ENCODE data around the gene SCG5.

The SCG5 gene

GRCh38 chr15:32700501-32701150 lies 59.1 kb downstream of the SCG5 start:
- Histone ChIP-seq H3K27me3 (ENCODE audit: insufficient read depth, low read length) (no peaks in the 10 kb centered on the region), H3K27ac (ENCODE audit: low read length) (no peak overlapping the region), H3K9ac (ENCODE audit: low read depth, low read length) (no peak overlapping the region), H3K4me1 (ENCODE audit: insufficient read depth, low read length) (peaks cover 6% of the 10 kb centered on the region; the same call in 1 of the 2 replicates), H3K36me3 (ENCODE audit: insufficient read depth, low read depth, low read length) (no peaks in the 10 kb centered on the region), H3K4me3 (ENCODE audit: low read length) (no peak overlapping the region), H3K9me3 (ENCODE audit: insufficient read depth, low read depth, low read length) (no peaks in the 10 kb centered on the region)

- Histone ChIP-seq H3K9ac (ENCODE audit: low read depth, low read length) (no peak overlapping the region), H3K27ac (ENCODE audit: low read length) (no peak overlapping the region), H3K36me3 (ENCODE audit: insufficient read depth, low read depth, low read length) (no peaks in the 10 kb centered on the region), H3K4me1 (ENCODE audit: insufficient read depth, low read length) (peaks cover 6% of the 10 kb centered on the region; the same call in 1 of the 2 replicates), H3K4me3 (ENCODE audit: low read length) (no peak overlapping the region), H3K27me3 (ENCODE audit: insufficient read depth, low read length) (no peaks in the 10 kb centered on the region), H3K9me3 (ENCODE audit: insufficient read depth, low read depth, low read length) (no peaks in the 10 kb centered on the region)
Measured at GRCh38 chr15:32701863-32702262, 60.4 kb downstream of the SCG5 start.

- Histone ChIP-seq H3K36me3 (ENCODE audit: insufficient read depth, low read depth, low read length) (no peaks in the 10 kb centered on the region), H3K4me1 (ENCODE audit: insufficient read depth, low read length) (no peaks in the 10 kb centered on the region), H3K9ac (ENCODE audit: low read depth, low read length) (no peak overlapping the region), H3K27me3 (ENCODE audit: insufficient read depth, low read length) (no peaks in the 10 kb centered on the region), H3K27ac (ENCODE audit: low read length) (no peak overlapping the region), H3K4me3 (ENCODE audit: low read length) (no peak overlapping the region), H3K9me3 (ENCODE audit: insufficient read depth, low read depth, low read length) (no peaks in the 10 kb centered on the region)
Measured at GRCh38 chr15:32704395-32704981, 63.0 kb downstream of the SCG5 start.

- H3K36me3 ChIP-seq (ENCODE audit: insufficient read depth, low read depth, low read length), result no peaks in the 10 kb centered on the region
- no peaks in the 10 kb centered on the region for H3K9me3 ChIP-seq (ENCODE audit: insufficient read depth, low read depth, low read length)
- H3K4me1 ChIP-seq (ENCODE audit: insufficient read depth, low read length), result no peaks in the 10 kb centered on the region
- no peak overlapping the region for H3K27ac ChIP-seq (ENCODE audit: low read length)
- no peak overlapping the region for H3K4me3 ChIP-seq (ENCODE audit: low read length)
- no peaks in the 10 kb centered on the region for H3K27me3 ChIP-seq (ENCODE audit: insufficient read depth, low read length)
- no peak overlapping the region for H3K9ac ChIP-seq (ENCODE audit: low read depth, low read length)
Measured at GRCh38 chr15:32705446-32705845, 63.9 kb downstream of the SCG5 start.

- Histone ChIP-seq H3K27ac (ENCODE audit: low read length) (no peak overlapping the region), H3K36me3 (ENCODE audit: insufficient read depth, low read depth, low read length) (no peaks in the 10 kb centered on the region), H3K4me3 (ENCODE audit: low read length) (no peak overlapping the region), H3K4me1 (ENCODE audit: insufficient read depth, low read length) (no peaks in the 10 kb centered on the region), H3K9ac (ENCODE audit: low read depth, low read length) (no peak overlapping the region), H3K9me3 (ENCODE audit: insufficient read depth, low read depth, low read length) (no peaks in the 10 kb centered on the region), H3K27me3 (ENCODE audit: insufficient read depth, low read length) (no peaks in the 10 kb centered on the region)
Measured at GRCh38 chr15:32706704-32707103, 65.2 kb downstream of the SCG5 start.

GRCh38 chr15:32707436-32707835 lies 65.9 kb downstream of the SCG5 start:
- Histone ChIP-seq H3K4me3 (ENCODE audit: low read length) (no peak overlapping the region), H3K36me3 (ENCODE audit: insufficient read depth, low read depth, low read length) (no peaks in the 10 kb centered on the region), H3K27me3 (ENCODE audit: insufficient read depth, low read length) (peaks cover 3% of the 10 kb centered on the region; the same call in 1 of the 2 replicates), H3K9ac (ENCODE audit: low read depth, low read length) (no peak overlapping the region), H3K4me1 (ENCODE audit: insufficient read depth, low read length) (no peaks in the 10 kb centered on the region), H3K27ac (ENCODE audit: low read length) (no peak overlapping the region), H3K9me3 (ENCODE audit: insufficient read depth, low read depth, low read length) (no peaks in the 10 kb centered on the region)

- Histone ChIP-seq H3K9me3 (ENCODE audit: insufficient read depth, low read depth, low read length) (no peaks in the 10 kb centered on the region), H3K4me1 (ENCODE audit: insufficient read depth, low read length) (no peaks in the 10 kb centered on the region), H3K27me3 (ENCODE audit: insufficient read depth, low read length) (peaks cover 17% of the 10 kb centered on the region), H3K9ac (ENCODE audit: low read depth, low read length) (no peak overlapping the region), H3K4me3 (ENCODE audit: low read length) (no peak overlapping the region), H3K27ac (ENCODE audit: low read length) (no peak overlapping the region), H3K36me3 (ENCODE audit: insufficient read depth, low read depth, low read length) (no peaks in the 10 kb centered on the region)
Measured at GRCh38 chr15:32709295-32710033, 68.0 kb downstream of the SCG5 start.

- H3K4me1 ChIP-seq (ENCODE audit: insufficient read depth, low read length), result peaks cover 8% of the 10 kb centered on the region; the same call in 1 of the 2 replicates
- no peak overlapping the region for H3K27ac ChIP-seq (ENCODE audit: low read length)
- no peaks in the 10 kb centered on the region for H3K9me3 ChIP-seq (ENCODE audit: insufficient read depth, low read depth, low read length)
- H3K9ac ChIP-seq (ENCODE audit: low read depth, low read length), result no peak overlapping the region
- H3K36me3 ChIP-seq (ENCODE audit: insufficient read depth, low read depth, low read length), result no peaks in the 10 kb centered on the region
- H3K27me3 ChIP-seq (ENCODE audit: insufficient read depth, low read length), result peaks cover 75% of the 10 kb centered on the region
- no peak overlapping the region for H3K4me3 ChIP-seq (ENCODE audit: low read length)
Measured at GRCh38 chr15:32715276-32715675, 73.8 kb downstream of the SCG5 start.

- peaks cover 8% of the 10 kb centered on the region; the same call in 1 of the 2 replicates for H3K4me1 ChIP-seq (ENCODE audit: insufficient read depth, low read length)
- H3K27ac ChIP-seq (ENCODE audit: low read length), result no peak overlapping the region
- H3K36me3 ChIP-seq (ENCODE audit: insufficient read depth, low read depth, low read length), result no peaks in the 10 kb centered on the region
- H3K27me3 ChIP-seq (ENCODE audit: insufficient read depth, low read length), result peaks cover 86% of the 10 kb centered on the region
- H3K9ac ChIP-seq (ENCODE audit: low read depth, low read length), result no peak overlapping the region
- peak overlapping the region; percentile 67; the same call in 1 of the 2 replicates for H3K4me3 ChIP-seq (ENCODE audit: low read length)
- H3K9me3 ChIP-seq (ENCODE audit: insufficient read depth, low read depth, low read length), result no peaks in the 10 kb centered on the region
Measured at GRCh38 chr15:32716216-32716914, 74.9 kb downstream of the SCG5 start.

- Histone ChIP-seq H3K9me3 (ENCODE audit: insufficient read depth, low read depth, low read length) (no peaks in the 10 kb centered on the region), H3K4me3 (ENCODE audit: low read length) (peak overlapping the region; percentile 67), H3K27ac (ENCODE audit: low read length) (no peak overlapping the region), H3K27me3 (ENCODE audit: insufficient read depth, low read length) (peaks cover 92% of the 10 kb centered on the region), H3K9ac (ENCODE audit: low read depth, low read length) (no peak overlapping the region), H3K4me1 (ENCODE audit: insufficient read depth, low read length) (peaks cover 8% of the 10 kb centered on the region; the same call in 1 of the 2 replicates), H3K36me3 (ENCODE audit: insufficient read depth, low read depth, low read length) (no peaks in the 10 kb centered on the region)
Measured at GRCh38 chr15:32716915-32717425, 75.5 kb downstream of the SCG5 start.

GRCh38 chr15:32717426-32718226 lies 76.1 kb downstream of the SCG5 start, which contains the start of gene GREM1:
Gene GREM1 (plus strand): TSS chr15:32718004. CDS start chr15:32730691, 12,687 bp downstream.
- no peak within 1 kb of the TSS for H3K27ac ChIP-seq (ENCODE audit: low read length)
- H3K36me3 ChIP-seq (ENCODE audit: insufficient read depth, low read depth, low read length), result no peaks in the 10 kb centered on the region
- H3K4me3 ChIP-seq (ENCODE audit: low read length), result peak within 1 kb of the TSS; percentile 67
- peaks cover 93% of the 10 kb centered on the region for H3K27me3 ChIP-seq (ENCODE audit: insufficient read depth, low read length)
- H3K9ac ChIP-seq (ENCODE audit: low read depth, low read length), result no peak within 1 kb of the TSS
- H3K9me3 ChIP-seq (ENCODE audit: insufficient read depth, low read depth, low read length), result no peaks in the 10 kb centered on the region
- peaks cover 8% of the 10 kb centered on the region; the same call in 1 of the 2 replicates for H3K4me1 ChIP-seq (ENCODE audit: insufficient read depth, low read length)

Data from iPS-20b (cell line).